Heart left ventricle (tissue), 13 donors: Measurements from ENCODE around the gene RNF224.

Experiments
- CTCF ChIP-seq, 12 donors: fragments of 200-600 bp; sonication (generic) in 4 of 12; IDR thresholded peaks; one replicate each; pipeline versions ENCODE4 v1.5.0 to v1.8.0; 2018 to 2022; ENCODE audit warnings: antibody characterized with exemption in 12 of 12, mild to moderate bottlenecking in 5 of 12
- POLR2A ChIP-seq, 2 donors: fragments of 450-650 bp; IDR thresholded peaks; one replicate each; pipeline ENCODE4 v1.6.1; 2017; ENCODE audit warnings: antibody characterized with exemption in 2 of 2, mild to moderate bottlenecking in 2 of 2, moderate library complexity in 2 of 2
- donor health status: ischemic (EF 13 %, LVEDD 7.1; RV severe dilation, severe dysfunction).
- donor health status: DM: no; HTN: yes; CAD: no.
- donor health status: DM: no; HTN: no; CAD: no.
- donor health status: ischemic (EF 25% LVEDD 6.9; RV normal size, moderate dysfunction).
- donor health status: ischemic (EF 25% LVEDD 5.7; RV mildly dilated, moderate dysfunction).
- donor health status: ischemic (EF 35%, LVEDD 5.7; RV mildly dilated, moderate dysfunction).
- donor health status: nonischemic (EF 11% LVEDD 7.7; RV severe dilation, severe dysfunction).
- donor health status: DM: yes; HTN: yes; CAD: no.
- donor health status: PGD.
- donor health status: ischemic (EF 29% LVEDD 5.4; RV normal size, mild dysfunction).
- donor health status: nonischemic (EF 23%, LVEDD 6.1; RV moderate dilation, normal function).

- no peak for TF ChIP-seq CTCF (IDR thresholded peaks at IDR 0.05)
- no peak for TF ChIP-seq POLR2A (IDR thresholded peaks at IDR 0.05)
Measured at GRCh38 chr9:137234758-137235423, 7.6 kb downstream of the RNF224 start.
